ENCODE measurements around the gene CFAP57.

DNA sequence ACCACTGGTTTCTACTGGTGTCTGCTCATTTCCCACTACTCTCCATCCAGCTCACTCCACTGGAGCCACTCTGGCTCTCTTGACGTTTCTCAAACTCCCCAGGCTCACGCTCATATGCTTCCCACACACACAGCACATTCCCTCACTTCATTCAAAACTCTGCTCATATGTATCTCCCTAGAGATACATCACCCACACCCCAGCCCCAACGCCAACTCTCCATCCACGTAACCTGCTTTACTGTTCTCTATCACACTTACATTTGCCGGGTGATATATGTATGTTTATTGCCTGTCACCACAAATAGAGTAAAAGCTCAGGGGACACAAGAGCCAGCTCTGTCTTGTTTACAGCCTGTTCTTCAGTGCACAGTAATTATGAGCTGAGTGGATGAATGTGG lies 22.2 kb upstream of the CFAP57 start:
- TF ChIP-seq EZH2 (IDR thresholded peaks at IDR 0.05; ENCODE audit: borderline replicate concordance, insufficient read depth, low read depth, low read length, poor library complexity, severe bottlenecking), result no peak
- TF ChIP-seq, protein P1, sequence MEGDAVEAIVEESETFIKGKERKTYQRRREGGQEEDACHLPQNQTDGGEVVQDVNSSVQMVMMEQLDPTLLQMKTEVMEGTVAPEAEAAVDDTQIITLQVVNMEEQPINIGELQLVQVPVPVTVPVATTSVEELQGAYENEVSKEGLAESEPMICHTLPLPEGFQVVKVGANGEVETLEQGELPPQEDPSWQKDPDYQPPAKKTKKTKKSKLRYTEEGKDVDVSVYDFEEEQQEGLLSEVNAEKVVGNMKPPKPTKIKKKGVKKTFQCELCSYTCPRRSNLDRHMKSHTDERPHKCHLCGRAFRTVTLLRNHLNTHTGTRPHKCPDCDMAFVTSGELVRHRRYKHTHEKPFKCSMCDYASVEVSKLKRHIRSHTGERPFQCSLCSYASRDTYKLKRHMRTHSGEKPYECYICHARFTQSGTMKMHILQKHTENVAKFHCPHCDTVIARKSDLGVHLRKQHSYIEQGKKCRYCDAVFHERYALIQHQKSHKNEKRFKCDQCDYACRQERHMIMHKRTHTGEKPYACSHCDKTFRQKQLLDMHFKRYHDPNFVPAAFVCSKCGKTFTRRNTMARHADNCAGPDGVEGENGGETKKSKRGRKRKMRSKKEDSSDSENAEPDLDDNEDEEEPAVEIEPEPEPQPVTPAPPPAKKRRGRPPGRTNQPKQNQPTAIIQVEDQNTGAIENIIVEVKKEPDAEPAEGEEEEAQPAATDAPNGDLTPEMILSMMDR (IDR thresholded peaks at IDR 0.05), result no peak
